ENCODE data around the gene ARHGAP8. TPM values are rescaled to one million over a fixed set of nuclear protein-coding genes. Genes with fewer than 3 reads are reported as not detected.
"Not testable (repeated sequence)": the region's sequence is repeated elsewhere in the genome, so short reads cannot be mapped to it uniquely, and the experiment has no call there.

The ARHGAP8 gene
- polyA plus RNA-seq, 3 donors, result 31.4 to 51.0 (median 37.3) TPM

DNA sequence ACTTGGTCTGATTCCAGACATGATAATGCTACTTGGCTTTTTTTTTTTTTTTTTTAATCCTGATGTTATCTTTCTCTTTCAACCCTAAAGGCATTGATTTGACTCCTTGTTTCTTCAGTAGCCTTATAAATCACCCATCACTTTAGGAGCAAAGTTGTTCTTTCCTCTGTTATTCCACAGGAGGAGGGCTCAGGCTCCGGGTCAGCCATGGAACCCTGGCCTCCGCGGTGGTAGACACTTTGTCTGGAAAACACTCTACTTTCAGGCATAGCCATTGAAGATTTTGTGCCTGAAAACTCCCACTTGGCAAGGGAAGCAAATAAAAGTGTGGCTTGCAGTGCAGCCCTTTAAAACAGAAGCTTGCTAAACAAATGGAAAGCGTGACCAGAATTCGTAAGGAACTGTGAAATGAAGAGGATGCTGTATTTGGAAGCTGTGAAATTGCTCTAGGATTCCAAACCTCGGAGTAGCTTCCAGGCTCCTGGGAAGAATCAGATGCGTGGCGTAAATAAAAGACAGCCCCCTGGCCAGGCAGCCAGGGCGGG, 44.9 kb downstream of the ARHGAP8 start:
- no peak for DNase-seq

DNA sequence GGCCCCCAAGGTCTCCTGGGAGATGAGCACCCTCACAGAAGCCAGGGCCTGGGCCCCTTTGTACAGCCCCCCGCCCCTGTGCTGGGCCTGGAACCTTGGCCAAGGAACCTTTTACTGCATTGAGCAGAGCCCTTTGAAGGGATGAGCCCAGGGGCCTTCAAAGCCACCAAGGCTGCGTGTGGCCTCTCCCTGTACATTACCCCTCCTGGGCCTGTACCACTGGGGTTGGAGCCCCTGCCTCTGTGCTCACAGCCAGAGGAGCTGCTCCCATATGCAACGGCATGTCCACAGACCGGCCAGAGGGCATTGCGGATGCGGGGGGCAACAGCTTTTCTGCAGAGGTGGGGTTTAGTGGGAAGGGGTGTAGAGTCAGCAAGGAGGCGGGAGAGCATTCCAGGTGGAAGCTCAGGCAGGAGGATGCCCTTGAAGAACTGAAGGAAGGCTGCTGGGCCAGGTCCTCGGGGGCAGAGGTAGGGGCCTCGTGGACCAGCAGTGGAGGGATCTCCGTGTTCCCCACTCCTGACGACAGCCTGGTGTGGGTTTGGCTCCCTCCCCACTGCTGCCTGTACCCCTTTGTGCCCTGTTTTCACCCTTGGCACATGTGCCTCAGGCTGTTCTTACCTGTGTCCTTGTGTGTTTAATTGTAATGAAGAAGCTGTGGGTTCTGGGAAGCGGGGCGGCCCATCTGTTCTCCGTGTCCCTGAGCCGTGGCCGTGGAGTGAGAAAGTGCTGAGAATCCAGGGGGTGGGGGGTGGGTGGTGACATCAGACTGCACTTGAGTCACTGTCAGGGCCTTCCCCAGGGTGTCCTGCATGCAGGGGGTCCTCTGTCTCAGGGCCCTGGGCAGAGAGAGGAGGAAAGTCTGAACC, 46.9 kb downstream of the ARHGAP8 start:
- DNase-seq, result no peak

DNA sequence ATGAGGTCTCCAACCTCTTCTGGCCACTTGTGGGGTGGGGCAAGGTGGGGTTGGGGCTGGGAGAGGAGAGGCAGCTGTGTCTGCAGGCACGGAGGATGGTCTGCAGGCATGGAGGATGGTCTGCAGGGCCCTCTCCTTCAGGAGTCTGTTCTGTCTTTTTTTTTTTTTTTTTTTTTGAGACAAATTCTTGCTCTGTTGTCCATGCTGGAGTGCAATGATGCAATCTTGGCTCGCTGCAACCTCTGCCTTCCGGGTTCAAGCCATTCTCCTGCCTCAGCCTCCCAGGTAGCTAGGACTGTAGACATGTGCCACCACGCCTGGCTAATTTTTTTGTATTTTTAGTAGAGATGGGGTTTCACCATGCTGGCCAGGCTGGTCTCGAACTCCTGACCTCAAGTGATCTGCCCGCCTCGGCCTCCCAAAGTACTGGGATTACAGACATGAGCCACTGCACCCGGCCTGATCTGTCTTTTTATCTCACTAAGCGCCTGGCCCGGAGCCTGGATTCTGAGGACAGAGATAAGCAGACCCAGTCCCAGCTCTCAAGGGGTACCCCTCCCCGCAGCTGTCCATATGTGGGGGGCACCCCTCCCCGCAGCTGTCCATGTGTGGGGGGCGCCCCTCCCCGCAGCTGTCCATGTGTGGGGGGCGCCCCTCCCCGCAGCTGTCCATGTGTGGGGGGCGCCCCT, 47.7 kb downstream of the ARHGAP8 start:
- not testable (repeated sequence) for DNase-seq

DNA sequence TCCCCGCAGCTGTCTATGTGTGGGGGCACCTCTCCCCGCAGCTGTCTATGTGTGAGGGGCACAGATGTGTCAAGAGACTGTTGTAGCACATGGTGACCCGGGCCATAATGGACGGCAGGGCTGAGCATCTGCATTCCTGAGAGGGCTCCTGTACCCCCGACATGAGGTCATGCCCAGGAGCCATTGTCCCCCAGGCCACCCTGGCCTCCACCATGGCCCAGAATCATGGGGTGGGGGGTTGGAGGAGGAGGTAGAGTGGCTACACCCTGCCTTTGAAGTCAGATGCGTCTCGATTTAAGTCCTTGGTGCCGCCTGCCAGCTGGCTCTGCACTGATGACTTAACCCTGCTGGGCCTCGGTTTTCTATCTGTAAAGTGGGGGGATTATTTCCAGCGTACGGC, 49.1 kb downstream of the ARHGAP8 start:
- DNase-seq, result no peak

DNA sequence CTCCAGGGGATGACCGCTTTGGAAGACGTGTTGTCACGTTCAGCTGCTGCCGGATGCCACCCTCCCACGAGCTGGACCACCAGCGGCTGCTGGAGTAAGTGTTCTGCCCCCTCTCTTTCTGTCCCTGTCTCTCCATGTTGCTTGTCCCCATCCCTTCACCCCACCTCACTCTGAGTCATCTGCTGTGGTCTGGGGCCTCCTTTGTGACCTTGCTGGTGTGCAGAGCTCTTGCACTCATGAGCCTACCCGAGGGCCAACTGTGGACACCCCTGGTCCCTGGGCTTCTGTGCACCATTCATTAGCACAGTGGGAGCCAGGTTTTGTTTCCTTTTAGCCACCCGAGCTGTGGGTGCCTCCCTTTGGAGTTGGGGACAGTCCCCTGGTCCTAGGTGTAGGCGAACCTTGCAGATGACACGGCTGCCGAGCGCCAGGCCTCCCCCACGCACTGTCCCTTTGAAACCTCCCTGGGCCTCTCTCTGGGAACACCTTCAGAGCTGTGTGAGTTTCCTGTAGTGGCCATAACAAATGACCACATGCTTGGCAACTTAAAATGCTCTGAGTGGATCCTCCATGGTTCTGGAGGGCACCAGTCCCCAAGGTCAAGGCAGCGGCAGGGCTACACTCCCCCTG, 49.8 kb downstream of the ARHGAP8 start:
- no peak for DNase-seq

DNA sequence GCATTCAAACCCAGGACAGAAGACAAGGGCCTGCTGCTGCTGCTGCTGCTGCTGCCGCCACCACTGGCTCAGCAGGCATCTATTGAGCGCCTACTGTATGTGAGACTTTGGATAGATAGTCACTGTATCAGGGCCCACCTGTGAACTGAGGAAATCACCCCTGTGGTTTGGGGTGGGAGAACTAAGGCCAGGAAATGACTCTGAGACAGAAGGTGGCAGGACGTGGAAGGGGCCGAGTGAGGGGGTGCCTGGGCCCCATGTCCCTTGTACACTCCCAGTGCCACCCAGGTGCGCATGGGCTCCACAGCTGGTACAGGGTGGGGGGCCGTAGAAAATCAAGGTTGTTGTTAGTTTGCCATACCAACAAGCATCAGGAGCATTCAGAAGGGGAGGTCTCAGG, 50.6 kb downstream of the ARHGAP8 start:
- DNase-seq, result no peak

DNA sequence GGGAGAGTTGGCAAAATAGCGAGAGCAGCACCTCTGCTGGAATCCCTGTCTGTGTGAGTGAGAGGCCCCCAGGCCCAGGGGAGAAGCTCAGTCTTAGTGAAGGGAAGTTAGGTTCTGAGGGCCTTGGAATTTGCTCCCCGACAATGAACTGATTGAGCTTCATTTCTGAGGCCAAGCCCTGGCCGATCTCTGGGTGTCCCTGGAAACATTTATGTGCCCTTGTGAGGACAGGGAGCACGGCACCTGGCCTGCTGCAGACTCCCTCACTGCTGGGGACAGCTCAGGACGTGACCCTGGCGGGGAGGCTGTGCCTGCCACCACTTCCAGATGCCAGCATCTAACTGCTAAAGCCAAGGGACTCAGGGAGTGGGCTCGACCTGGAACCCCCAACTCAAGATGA, 52.0 kb downstream of the ARHGAP8 start:
- DNase-seq, result no peak

DNA sequence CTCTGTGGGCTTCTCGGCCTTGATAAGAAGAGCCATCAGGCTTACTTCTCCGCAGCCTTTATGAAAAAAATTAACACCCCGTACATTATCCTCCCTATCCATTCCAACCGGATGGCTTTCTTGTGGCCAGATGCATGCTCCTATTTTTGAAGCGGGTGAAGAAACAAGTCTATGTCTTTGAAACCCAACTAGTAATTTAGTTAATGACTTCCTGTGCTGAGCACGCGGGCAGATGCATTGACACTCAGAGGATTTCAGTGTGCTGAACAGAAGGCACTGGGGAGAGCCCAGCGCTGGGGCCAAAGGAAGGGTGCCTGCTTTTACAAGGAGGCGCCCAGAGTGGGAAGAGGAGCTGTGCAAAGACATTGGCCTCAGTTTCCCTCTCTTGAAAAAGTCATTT, 53.3 kb downstream of the ARHGAP8 start:
- no peak for DNase-seq

DNA sequence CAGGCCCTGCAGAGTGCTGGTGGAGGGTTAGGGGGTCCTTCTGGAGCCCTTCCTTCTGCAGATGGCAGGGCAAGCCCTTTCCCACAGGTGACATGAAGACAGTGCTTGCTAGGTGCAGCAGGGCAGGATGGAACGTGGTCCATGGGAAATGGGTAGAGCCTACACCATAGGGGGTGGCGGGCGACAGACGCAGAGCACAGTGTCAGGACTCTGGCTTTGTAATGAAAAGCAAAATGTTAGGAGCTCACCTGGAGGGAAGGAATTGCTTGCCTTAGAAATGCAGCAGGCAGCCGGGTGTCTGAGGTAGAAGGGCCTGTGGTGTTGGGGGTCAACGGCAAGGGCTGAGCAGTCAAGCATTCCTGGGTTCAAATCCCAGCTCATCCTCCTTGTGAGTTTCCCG, 54.9 kb downstream of the ARHGAP8 start:
- DNase-seq, result no peak

DNA sequence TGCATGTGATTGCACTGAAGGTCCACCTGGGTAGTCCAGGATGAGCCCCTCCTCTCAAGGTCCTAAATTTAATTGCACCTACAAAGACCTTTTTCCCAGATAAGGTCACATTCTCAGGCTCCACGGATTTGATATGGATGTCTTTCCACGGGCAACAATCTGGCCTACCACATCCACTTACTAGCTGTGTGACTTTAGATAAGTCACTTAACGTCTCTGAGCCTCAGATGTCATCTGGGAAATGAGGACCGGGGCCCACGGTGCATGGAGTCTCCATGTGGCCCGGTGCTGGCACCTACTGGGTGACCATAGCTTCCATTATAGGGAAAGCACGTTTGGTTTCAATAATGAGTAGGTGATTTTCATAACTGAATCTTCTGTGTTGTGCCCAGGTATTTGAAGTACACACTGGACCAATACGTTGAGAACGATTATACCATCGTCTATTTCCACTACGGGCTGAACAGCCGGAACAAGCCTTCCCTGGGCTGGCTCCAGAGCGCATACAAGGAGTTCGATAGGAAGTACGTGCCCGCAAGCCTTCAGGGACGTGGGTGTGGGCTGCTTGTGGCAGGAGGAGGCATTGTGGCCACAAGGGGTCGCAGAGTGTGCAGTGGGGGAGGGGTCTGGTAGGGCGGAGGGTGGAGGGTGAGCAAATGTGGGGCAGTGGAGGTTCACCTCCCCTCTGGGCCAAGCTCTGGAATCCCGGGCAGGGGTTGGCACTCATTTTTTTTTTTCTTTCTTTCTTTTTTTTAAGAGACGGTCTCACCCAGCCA, 55.7 kb downstream of the ARHGAP8 start:
- DNase-seq, result no peak

DNA sequence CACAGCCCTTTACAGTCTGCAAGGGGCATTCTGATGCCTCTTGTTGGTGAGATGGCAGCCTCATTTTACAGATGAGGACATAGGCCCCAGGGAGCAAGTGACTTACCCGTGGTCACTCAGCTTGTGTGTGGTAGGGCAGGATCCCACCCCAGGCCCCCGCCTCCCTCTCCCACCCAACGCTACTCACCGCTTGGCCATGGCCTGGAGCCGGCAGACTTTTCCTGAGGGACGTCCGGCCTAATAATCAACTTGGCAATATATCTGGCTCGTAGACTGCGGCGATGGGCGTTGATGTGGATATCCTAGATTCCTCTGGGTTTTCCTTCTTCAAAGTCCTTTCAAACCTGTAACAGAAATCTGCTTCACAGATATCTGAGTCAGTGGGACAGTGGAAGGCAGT, 57.1 kb downstream of the ARHGAP8 start:
- no peak for DNase-seq

DNA sequence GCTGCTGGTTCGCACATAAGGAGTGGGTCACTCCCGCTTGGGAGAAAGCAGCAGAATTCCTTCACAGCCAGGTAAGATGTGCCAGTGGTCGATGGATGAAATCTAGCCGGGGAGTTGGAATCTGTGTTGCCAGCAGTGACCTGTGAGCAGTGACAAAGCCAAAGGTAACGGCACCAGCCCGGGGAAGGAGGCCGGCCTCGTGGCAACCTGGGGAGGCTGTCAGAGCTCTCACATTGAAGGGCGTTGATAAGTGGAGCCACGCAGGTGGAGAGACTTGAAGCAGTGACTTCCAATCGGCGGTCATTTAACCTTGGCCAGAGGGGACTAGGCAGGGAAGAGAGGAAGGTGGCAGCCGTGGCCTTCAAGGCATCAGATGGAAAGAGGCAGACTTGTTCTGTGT, 58.8 kb downstream of the ARHGAP8 start:
- no peak for DNase-seq

DNA sequence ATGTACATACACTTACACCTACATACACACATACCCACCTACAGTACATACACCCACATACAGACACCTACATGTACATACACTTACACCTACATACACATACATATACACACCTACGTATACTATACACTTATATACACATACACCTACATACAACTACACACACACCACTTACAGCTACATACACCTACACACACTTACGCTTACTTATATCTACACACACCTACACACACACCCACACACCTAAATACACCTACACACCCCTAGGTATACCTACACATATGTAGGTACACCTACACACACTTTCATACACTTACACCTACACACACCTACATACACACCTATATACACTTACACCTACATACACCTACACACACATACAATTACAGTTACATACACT, 61.0 kb downstream of the ARHGAP8 start:
- DNase-seq, result no peak

DNA sequence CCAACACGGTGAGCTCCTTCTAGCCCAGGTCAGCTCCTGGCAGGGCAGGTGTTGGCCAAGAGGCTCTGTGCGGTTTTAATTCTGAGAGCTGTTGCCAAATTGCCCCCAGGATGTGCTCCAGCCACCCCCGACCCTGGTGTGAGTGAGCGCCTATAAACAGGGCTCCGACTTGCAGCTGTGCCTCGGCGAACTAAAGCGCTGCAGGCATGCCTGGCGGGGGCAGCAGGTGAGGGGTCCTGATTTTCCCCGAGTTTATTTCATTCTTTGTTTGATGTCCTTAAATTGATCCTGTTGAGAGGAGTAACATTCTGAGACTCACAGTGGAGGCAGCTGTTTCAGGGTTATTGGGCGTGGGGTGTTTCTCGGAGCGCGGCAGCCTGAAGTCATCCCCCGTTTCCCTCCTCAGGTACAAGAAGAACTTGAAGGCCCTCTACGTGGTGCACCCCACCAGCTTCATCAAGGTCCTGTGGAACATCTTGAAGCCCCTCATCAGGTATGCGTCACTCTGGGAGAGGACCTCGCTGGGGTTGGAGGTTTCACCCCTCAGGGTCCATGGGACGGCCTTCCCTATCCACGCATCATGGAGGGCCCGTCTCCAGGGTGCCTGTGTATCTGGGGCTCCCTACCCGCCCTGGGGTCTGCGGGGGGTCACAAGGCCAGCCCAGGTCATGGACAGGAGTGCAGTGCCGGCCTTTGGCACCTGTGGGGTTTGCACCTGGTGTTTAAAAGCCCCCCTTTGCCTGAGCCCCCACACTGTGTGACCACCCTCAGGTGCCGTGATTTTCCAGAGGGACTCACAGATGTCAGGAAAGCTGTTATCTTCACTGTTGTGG, 62.1 kb downstream of the ARHGAP8 start:
- DNase-seq, result no peak

DNA sequence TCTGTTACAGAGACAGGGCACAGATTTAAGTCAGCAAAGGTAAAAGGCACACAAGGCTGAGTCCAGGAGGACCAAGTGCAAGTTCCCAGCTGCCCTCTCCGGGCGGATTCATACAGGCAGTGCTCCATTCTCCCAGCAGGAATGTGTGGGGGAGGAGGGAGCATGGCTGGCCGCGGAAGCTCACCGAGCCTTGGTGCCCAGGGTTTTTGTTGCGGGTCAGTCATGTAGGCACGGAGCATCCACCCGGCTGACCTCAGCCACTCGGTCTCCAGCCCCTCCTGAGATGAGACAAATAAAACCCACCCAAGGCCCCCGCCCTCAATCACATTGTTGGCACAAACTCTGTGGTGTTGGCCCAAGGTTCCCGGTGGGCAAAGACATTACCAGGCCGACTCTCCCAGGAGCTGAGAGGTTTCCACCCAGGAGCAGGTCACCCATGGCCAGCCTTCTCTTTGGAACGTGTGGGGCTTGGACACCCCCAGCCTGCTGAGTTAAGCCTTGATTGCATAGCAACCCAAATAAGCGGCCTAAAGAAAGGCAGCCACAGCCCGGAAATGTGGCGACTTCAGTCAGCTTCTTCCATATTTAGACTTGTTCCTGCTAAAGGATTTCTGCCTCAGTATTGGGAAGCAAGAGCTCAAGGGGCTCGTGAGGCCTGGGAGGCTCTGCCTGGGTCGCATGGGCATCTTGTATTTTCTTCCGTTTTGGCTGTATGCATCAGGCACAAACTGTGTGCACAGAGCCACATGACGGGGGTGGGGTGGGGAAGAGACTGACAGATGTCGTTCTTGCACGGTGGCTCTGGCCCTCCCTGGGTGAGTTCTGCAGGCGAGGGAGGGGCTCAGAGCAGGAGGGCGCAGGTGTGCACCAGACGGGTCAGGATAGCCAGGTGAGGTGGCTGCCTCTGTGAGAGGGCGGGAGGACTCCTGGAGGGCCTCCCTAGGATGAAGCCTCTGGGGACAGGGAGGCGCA, 63.0 kb downstream of the ARHGAP8 start:
- DNase-seq, result peak; percentile 42

DNA sequence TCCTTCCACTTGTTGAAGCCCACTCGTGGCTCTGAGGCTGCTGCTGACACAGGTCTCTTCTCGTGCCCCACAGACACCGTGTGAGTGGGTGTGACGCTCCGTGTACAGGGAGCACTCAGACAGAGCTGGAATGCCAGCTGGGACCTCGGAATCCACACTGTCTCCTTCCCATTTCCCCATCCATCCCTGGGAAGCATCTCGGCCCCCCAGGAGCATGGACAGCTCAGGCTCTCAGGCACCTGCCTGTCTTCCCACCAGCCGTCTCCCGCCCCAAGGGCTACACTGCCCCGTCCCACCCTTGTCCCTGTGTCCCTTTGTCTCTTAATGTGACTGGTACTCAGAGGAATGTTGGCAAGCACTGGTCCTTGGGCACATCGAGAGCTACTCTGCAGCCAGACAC, 63.8 kb downstream of the ARHGAP8 start:
- DNase-seq, result no peak

DNA sequence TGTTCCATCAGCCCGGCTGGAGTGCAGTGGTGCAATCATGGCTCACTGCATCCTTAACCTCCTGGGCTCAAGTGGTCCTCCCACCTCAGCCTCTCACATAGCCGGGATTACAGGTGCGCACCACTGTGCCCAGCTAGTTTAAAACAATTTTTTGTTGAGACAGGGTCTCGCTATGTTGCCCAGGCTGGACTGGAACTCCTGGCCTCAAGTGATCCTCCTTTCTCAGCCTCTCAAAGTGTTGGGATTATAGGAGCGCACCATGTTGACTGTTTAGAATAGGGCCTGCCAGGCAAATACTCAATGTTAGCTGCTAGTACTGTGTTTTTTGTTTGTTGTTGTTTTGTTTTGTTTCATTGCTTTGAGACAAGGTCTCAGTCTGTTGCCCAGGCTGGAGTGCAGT, 66.4 kb downstream of the ARHGAP8 start:
- no peak for DNase-seq

DNA sequence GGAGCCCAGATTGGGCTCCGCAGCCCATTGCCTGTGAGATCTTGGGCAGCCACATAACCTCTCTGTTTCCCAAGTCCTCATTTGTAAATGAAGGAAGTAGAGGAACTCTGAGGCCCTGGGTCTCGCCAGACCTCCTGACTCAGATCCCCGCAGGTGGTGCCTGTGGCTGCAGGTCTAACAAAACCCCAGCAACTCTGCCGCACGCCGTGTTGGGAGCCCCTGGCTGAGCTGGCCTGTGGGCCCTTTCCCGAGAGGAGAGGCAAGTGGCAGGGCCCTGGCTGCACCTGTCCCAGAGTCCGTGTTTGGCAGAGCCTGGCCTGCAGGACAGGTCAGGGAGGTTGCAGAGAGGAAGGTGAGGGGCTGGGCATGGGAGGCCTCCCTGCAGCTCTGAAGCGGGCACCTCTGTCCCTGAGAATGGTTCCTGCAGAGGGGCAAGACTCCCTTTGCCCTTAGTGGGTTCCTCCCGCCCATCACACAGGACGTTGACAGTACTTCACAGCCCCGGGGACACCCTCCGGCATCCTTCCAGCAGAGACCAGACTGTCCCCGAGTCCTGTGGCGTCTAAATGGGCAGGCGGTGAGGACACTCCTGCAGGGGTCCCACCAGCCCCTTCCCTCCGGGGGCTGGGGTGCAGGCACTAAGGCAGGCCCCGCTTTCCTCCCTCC, 67.7 kb downstream of the ARHGAP8 start:
- DNase-seq, result no peak

Data from renal pelvis (tissue), 4 donors.